Fibroblast of the aortic adventitia (primary cell): ENCODE results near the gene ATRIP. TPM values are rescaled to one million over a fixed set of nuclear protein-coding genes. Genes with fewer than 3 reads are reported as not detected.
A peak's percentile ranks its signal among the peaks of the same experiment; 100 is the strongest.

Experiments
- DNase-seq: peaks from one replicate; pipeline ENCODE4 v3.0.0-alpha.2; 2010; ENCODE audit warnings: low read depth
- H3K4me3 ChIP-seq: 2 replicates; pipeline ENCODE4 v1.5.1; 2011; ENCODE audit warnings: low read depth, mild to moderate bottlenecking, control low read depth, low read length, moderate library complexity
- total RNA-seq: library from RNA; depleted of rRNA; stranded (reverse); fragments of >200 nt; gene quantifications from 2 replicates; pipeline ENCODE4 v1.2.3, GENCODE V29; 2012; ENCODE audit warnings: low replicate concordance
- TF ChIP-seq, protein P1 (sequence below): IDR thresholded peaks from 2 replicates; pipeline ENCODE4 v1.5.1; 2011; ENCODE audit warnings: mild to moderate bottlenecking, low read length, control low read depth, inconsistent platforms; ENCODE audit not compliant: insufficient read depth

The ATRIP gene
- total RNA-seq, 1 donor: 14.5 TPM

DNA sequence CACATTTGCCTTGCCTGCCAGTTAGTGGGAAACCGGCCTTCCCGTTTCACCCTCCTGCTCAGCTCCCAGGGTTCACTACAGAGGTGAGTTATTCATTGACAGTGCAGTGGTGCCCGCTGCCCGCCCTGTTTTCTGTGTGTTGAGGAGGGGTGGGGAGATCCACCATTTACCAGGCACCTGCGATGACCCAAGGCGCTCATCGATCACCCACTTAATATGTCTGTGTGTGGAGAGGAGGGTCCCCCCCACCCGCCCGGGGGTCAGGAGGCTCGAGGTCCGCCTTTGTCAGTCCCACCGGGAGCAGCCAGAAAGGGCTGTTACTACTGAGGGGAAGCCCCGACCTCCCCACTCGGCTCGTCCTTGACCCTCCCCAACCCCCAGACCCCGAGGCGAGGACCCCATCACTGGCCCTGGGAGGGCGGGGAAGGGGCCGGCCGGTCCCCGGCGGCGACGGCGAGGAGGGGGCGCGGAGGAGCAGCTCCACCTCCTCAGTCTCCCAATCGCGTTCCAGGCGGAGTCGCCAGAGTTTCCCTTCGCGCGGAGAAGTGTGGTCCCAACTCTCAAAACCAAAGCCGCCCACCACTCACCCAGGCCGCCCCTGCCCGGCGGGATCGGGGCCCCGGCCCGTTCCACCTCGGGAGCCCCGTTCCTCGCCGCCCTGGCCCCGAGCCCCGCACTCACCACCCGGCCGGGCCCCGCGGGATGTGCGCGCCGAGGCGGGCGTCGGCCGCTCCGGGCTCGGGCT is 17.8 kb upstream of the ATRIP start:
- DNase-seq: no peak
- H3K4me3 ChIP-seq: peak overlapping the region; percentile 74
- TF ChIP-seq, protein P1, sequence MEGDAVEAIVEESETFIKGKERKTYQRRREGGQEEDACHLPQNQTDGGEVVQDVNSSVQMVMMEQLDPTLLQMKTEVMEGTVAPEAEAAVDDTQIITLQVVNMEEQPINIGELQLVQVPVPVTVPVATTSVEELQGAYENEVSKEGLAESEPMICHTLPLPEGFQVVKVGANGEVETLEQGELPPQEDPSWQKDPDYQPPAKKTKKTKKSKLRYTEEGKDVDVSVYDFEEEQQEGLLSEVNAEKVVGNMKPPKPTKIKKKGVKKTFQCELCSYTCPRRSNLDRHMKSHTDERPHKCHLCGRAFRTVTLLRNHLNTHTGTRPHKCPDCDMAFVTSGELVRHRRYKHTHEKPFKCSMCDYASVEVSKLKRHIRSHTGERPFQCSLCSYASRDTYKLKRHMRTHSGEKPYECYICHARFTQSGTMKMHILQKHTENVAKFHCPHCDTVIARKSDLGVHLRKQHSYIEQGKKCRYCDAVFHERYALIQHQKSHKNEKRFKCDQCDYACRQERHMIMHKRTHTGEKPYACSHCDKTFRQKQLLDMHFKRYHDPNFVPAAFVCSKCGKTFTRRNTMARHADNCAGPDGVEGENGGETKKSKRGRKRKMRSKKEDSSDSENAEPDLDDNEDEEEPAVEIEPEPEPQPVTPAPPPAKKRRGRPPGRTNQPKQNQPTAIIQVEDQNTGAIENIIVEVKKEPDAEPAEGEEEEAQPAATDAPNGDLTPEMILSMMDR: no peak

DNA sequence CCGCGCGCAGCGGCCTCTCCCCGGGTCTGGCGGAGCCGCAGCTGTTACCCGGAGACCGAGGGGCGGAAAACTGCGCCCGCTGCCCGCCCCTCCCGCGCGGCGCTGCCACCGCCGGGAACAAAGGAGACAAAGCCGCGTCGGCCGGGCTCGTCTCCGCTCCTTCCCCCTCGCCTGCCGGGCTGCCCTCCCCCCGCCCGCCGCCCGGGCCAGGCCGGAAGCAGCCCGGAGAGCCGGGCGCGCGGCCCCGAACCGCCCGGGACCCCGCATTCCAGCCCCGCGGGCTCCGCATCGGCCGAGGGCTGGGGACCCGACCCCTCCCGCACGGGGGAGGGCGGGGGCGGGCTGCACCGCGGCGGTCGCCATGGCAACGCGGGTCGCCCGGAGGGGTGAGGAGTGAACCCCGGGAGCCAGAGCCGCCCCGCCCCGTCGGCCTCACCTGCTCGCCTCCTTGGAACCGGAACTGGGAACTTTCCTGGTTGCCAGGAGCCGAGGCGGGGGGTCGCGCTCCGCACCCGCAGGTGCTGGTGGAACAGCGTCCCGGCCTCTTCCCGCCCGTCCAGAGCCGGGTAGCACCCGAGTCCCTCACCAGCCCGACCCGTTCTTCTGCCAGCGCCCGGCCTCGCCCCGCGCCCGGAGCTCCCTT is 17.1 kb upstream of the ATRIP start:
- DNase-seq: no peak
- TF ChIP-seq, protein P1: no peak
- H3K4me3 ChIP-seq: peak overlapping the region; percentile 74

- peak within 1 kb of the TSS; percentile 74 for H3K4me3 ChIP-seq
- TF ChIP-seq, protein P1: no peak
- DNase-seq: peak; percentile 63
These were observed 16.4 kb upstream of the ATRIP start, which contains the start of gene PLXNB1 for GRCh38 chr3:48429960-48430707. PLXNB1 (minus strand) TSS chr3:48430086; CDS start chr3:48424611, 5,475 bp downstream.

DNA sequence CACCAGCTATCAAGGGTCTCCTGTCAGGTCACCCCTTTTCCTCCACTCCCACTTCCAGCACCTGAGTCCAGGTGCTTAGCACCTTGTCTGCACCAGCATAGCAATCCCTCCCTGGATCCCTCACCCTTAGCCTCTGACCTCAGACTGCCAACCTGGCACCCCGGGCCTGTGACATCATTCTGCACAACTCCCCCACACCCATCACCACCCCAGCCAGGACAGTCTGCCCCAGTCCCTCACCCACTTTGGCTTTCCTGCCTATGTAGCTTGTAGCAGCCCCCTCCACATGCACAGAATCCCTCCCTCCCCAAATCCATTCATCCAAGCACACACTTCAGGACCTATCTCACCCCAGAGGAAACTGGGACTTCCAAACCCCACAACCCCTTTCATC is 15.8 kb upstream of the ATRIP start:
- no peak overlapping the region for H3K4me3 ChIP-seq
- DNase-seq: no peak
- TF ChIP-seq, protein P1: no peak

DNA sequence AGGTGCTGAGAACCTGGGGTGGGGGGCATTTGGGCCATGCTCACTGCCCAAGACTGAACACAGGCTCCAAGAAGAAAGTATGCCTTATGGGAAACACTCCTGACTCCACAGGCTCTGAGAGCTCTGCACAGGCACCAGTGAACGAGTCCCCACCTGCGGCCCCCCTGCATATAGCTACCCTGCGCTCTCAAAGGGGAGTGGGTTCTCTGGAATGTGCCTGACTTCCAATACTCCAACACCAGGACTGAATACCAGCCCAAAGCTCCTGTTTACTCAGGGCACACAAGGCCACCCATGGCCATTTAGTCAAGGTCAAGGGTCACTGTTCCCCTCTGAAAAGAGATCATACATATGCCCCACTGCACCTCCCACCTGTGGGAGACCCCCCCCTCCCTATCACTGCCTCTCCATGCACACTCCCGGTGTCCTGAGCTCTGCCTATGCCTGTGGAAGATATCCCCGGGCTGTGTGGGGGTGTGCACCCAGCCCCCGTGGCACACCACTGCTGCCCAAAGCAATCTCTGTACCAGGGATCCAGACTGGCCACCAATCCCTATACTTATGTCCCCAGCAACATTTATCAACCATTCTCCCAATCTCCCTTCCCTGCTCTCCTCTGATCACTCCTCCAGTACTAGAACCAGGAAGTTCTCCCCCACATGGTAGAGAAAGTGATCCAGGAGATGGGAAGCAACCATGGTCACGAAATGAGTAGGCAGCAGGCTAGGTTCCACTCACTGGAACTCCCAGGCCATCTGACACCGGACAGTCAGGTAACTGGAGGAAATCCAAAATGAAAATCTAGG is 15.1 kb upstream of the ATRIP start:
- TF ChIP-seq, protein P1: no peak
- H3K4me3 ChIP-seq: no peak overlapping the region
- DNase-seq: no peak
